DMS79 (cell line): ENCODE data around the gene FAM131C.
A peak's percentile ranks its signal among the peaks of the same experiment; 100 is the strongest.

Source experiments
- DNase-seq: peaks from one replicate; lab custom pipeline; 2025; lab: John Stamatoyannopoulos, UW

FAM131C gene

DNA sequence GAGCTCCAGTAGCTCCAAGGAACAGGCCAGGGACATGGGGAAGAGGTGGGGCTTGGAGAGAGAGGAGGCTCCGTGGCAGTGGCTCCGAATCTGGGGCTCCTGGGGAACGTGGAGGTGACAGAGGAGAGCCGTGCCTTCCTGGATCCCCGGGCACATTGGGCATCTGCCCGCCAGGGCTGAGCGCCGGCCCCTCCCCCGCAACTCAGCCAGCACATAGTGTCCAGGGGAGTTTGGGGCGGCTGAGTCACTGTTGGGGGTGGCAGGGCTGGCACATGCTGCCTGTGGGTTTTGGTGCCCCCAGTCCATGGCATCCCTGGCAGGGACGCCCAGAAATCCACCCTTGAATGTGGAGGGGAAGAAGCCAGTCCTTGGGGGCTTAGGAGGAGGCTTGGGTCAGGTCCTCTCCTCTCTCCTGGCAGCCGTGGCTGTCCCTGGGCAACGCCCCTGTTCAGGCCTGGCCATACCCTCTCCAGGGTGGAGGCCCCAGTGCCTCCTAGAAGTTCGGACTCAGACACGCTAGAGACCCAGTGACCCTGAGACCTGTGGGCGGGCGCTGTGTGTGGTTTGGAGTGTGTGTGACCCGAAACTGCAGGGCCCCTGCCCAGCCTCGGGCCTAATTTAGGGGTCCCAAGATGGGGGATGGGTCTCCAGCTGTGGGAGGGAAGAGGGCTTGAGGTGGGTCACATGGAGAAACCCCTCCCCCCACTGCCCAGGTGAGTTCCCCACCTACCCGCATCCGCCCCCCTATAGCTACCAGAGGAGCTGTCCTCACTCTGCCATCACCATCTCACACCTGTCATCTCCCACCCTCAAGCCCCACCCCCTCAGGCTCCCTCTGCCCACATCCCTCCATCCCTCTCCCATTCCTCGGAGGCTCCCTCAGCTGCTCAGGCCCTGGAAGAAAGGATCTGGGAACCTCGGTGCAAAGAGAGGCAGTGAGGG lies 57.2 kb downstream of the FAM131C start:
- no peak for DNase-seq

DNA sequence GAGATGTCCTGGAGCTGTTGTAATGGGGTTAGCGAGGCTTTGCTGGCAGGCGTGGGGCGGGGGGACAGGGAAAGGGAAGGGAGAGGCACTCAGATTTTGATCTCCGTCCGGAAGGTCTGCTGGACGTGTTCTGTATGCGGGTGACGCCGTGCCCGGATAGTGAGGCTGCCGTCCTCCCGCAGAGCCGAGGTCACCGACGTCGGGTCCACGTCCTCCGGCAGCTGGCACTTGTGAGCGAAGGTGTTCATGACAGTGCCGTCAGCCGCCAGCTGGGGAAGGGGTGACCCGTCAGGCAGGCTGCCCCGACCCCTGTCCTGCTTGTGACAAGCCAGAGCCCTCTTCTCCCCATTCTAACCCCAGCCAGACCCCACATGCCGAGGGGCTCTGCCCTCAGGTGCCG lies 58.0 kb downstream of the FAM131C start:
- DNase-seq: no peak

- no peak for DNase-seq
Measured at GRCh38 chr1:16014509-16015482, 58.7 kb downstream of the FAM131C start.

GRCh38 chr1:16013908-16014258 lies 59.6 kb downstream of the FAM131C start:
- DNase-seq: no peak

DNA sequence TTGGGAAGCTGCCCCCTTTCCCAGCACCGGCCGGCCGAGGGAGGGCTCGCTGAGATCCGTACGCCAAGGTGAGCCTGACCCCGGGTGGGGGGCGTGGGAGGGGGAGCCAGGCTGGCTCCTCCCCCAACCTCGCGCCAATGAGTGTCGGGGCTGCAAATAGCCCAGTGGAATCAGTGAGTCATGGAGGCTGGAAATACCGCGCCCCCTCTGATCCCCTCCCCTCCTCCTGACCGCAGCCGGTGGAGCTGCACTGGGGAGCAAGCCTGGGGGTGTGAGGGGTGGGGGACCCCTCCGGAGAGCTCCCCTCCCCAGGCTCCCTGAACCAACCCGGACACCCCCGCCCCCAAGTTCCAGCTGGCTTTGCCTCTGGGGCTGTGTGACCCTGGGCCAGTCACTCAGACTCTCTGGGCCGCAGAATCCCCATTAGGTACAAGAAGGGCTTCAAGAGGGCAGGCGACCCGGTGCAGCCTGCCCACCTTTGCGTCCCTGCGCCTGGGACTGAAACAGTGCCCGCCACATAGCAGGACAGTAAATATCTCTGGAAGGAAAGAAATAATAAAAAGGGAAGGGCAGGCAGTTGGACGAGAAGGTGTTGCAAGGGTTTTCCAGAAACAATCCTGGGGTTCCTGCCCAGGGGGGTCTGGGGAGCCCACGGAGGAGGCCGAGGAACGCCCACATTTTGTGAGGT lies 60.1 kb downstream of the FAM131C start:
- no peak for DNase-seq

DNA sequence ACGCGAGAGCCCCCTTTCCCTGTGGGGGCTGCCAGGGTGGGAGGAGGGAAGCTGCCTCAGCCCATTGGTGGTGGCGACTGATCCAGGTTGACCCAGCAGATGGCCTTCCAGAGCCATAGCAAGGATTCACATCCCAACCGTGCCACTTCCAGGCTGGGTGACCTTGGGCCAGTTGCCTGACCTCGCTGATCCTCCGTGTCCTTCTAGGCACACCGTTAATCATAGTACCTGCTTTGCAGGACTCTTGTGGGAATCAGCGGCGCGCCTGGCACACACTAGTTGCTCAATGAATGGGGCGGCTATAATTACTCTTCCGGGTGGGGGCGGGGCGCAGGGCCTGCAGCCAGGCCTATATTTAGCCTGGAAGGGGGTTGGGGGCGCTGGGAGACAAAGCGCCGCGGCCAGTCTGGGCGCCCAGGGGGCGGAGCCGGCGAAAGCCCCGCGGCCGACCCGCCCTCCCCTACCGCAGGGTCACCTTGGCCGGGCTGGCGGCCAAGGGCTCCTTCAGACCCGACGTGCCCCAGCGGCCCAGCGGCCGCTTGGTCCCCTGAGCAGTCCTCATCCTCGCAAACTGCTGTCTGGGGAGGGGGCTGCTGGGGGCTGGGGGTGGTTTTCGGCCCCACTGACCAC lies 60.7 kb downstream of the FAM131C start:
- peak; percentile 18 for DNase-seq

DNA sequence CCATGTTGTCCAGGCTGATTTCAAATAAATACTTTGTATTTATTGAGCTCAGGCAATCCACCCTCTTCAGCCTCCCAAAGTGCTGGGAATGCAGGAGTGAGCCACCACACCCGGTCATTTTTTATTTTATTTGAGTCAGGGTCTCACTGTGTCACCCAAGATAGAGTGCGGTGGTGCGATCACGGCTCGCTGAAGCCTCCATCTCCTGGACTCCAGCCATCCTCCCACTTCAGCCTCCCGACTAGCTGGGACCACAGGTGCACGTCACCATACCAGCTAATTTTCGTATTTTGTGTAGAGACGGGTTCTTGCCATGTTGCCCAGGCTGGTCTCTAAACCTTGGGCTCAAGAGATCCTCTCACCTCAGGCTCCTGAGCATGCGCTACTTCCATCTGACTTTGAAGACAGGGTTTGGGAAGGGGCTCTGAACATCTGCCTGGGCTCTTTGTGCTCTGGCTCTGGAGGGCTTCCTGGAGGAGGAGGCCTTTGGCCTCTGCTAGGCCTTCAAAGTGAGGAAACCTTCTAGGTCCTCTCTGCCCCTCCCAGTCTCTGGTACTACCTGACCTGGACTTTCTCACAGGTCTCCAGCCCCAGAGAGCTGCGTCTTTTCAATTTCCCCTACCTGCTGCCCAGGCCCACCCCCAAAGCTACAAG lies 61.4 kb downstream of the FAM131C start:
- no peak for DNase-seq

DNA sequence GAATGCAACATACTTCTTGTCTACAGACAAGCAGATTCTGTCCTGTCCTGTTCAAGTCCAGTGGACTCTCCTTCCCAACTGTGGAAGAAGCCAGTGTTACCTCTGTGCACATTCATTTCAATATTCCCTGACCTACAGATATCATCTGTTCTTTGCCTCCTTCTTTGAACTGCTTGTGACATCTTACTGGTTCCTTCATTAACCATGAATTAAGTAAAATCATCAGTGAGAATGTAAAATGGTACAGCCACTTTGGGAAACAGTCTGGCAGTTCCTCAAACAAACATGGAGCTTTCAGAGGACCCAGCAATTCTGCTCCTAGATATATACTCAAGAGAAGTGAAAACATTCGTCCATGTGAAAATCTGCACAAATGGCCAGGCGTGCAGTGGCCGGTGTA lies 62.6 kb downstream of the FAM131C start:
- no peak for DNase-seq

DNA sequence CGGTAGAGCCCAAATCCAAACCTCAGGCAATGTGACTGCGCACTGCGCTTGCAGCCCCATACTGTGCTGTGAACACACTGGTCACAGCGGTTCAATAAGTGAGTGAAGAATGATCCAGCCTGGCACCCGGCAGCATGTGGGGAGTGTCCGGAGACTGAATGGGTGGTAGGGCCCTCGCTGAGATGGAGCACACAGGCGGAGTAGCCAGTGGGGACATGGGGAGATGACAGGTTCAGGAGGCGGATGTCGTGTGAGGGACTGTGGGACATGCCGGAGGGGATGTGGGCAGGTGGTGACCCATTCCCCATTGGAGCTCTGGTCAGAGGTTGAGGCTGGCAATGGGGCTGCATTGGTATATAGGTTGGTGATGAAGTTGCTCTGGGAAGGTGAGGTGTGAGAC lies 63.8 kb downstream of the FAM131C start:
- DNase-seq: no peak

GRCh38 chr1:16009030-16009460 lies 64.4 kb downstream of the FAM131C start:
- peak; percentile 43 for DNase-seq
